Adrenal gland (tissue), 12 donors: ENCODE results near the gene KCNK6. TPM values are rescaled to one million over a fixed set of nuclear protein-coding genes. Genes with fewer than 3 reads are reported as not detected.

Experiments
- DNase-seq, 7 donors: peaks; one replicate each; pipeline ENCODE4 v3.0.0-alpha.2; 2019 to 2020
- H3K27ac ChIP-seq, 5 donors: fragments of 200-600 bp; sonication (generic) in 4 of 5; 1 replicate in 3 of 5; 2 replicates in 2 of 5; pipeline versions ENCODE4 v1.5.1 to v1.8.0; 2016 to 2020; ENCODE audit warnings: mild to moderate bottlenecking in 1 of 5
- H3K27me3 ChIP-seq: fragments of 200-600 bp; 2 replicates; pipeline ENCODE4 v1.8.0; 2021
- H3K36me3 ChIP-seq, 2 donors: fragments of 200-600 bp; replicated peaks in 1 of 2; 1 replicate in 1 of 2; 2 replicates in 1 of 2; pipeline versions ENCODE4 v1.5.1 to v1.8.0; 2018 to 2022
- H3K4me1 ChIP-seq, 2 donors: fragments of 200-600 bp; replicated peaks in 1 of 2; 1 replicate in 1 of 2; 2 replicates in 1 of 2; pipeline versions ENCODE4 v1.5.1 to v1.8.0; 2018 to 2021
- H3K4me3 ChIP-seq, 4 donors: fragments of 200-600 bp; sonication (generic) in 3 of 4; one replicate each; pipeline ENCODE4 v1.5.1; 2016 to 2018
- H3K9me3 ChIP-seq, 3 donors: fragments of 200-600 bp; sonication (generic) in 1 of 3; replicated peaks in 1 of 3; 1 replicate in 2 of 3; 2 replicates in 1 of 3; pipeline versions ENCODE4 v1.5.1 to v1.8.0; 2016 to 2021
- CTCF ChIP-seq, 6 experiments: fragments of 450-650 bp in 4 of 6; fragments of 200-600 bp in 2 of 6; sonication (generic) in 1 of 6; IDR thresholded peaks; 1 replicate in 5 of 6; 2 replicates in 1 of 6; pipeline versions ENCODE4 v1.5.1 to v1.8.0; 2016 to 2021; ENCODE audit warnings: antibody characterized with exemption in 6 of 6, mild to moderate bottlenecking in 2 of 6, moderate library complexity in 1 of 6
- POLR2A ChIP-seq, 2 donors: fragments of 450-650 bp; IDR thresholded peaks; one replicate each; pipeline ENCODE4 v1.6.1; 2017; ENCODE audit warnings: antibody characterized with exemption in 2 of 2, mild to moderate bottlenecking in 2 of 2, moderate library complexity in 1 of 2
- WGBS, 4 donors: extraction: QIAGEN DNeasy Blood & Tissue Kit in 2 of 4; methylation state at CpG; one replicate each; pipeline versions ENCODE4 v1.1.5 to v1.1.7; 2013 to 2017; 5-methylcytosine and 5-hydroxymethylcytosine counted together
- intact Hi-C, 2 donors: fragments of 100-400 bp; cut with DNase I; formaldehyde crosslinking; loops; one replicate each; pipeline versions ENCODE4 v1.14.1 to v1.15.0; 2022 to 2023
- polyA plus RNA-seq, 3 donors: library from polyadenylated mRNA; stranded (reverse); fragments of 200-250 nt in 2 of 3; fragments of 350-450 nt in 1 of 3; fragmentation: Illumina TruSeq in 1 of 3; extraction: RNeasy Lipid Tissue Mini Kit (QIAGEN cat#74804) in 1 of 3; gene quantifications; one replicate each; pipeline ENCODE4 v1.2.3, GENCODE V29; 2013 to 2014
- total RNA-seq, 9 donors: library from RNA; depleted of rRNA in 4 of 9; stranded (reverse); fragments of >200 nt in 4 of 9; fragments of 120-200 nt in 1 of 9; fragmentation: NEBNext Ultra II Directional in 1 of 9; extraction: Animal tissue kit (Norgen Biotek cat#: 25700) in 1 of 9; gene quantifications; one replicate each; pipeline versions ENCODE4 v1.1.0 to v1.2.4, GENCODE V29; 2013 to 2023
- donor health status: healthy with polysubstance abuse.
- donor health status: Bipolar disorder and iron deficiency.
- donor health status: DM: yes; HTN: yes; CAD: no.
- donor health status: DM: no; HTN: no; CAD: no.
- donor health status: DM: no; HTN: no; CAD: no.
- donor health status: DM: yes; HTN: yes; CAD: no.

KCNK6 gene
- total and polyA plus RNA-seq, 12 donors, result 1.2 to 6.0 (median 4.0) TPM

- intact Hi-C loops, result no loop called here
- peak in 1 of 7 donors; percentile 31 for DNase-seq
These were observed 35.2 kb upstream of the KCNK6 start for GRCh38 chr19:38284422-38284821.

DNA sequence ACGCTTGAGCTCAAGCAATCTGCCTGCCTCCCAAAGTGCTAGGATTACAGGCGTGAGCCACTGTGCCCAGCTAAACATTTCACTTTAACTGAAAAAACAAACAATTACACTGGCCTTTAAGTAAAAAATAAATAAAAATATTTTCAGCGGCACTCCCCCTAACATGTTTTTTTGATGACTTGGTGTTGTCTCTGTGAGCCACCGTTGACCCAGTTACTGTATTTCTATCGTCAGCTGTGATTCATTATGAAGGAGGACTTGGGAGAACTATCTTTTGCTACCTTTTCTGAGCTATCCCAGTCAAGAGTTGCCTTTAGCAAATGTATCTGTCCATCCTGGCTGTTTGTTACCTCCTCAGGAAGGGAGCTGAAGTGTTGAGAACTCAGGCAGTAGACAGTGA lies 34.1 kb upstream of the KCNK6 start:
- Histone ChIP-seq H3K36me3 (peaks cover 0 to 18% of the 10 kb centered on the region in 2 donors), H3K27ac (no peak overlapping the region), H3K4me3 (no peak overlapping the region), H3K4me1 (peaks cover 0 to 32% of the 10 kb centered on the region in 2 donors), H3K9me3 (no peaks in the 10 kb centered on the region), H3K27me3 (no peaks in the 10 kb centered on the region)
- WGBS, 4 donors, result 58 to 73% (median 64%) methylated on average over 5 of the region's 5 CpGs
- DNase-seq, result no peak
- TF ChIP-seq POLR2A (IDR thresholded peaks at IDR 0.05) (no peak), CTCF (IDR thresholded peaks at IDR 0.05) (no peak)
- intact Hi-C loops, result no loop called here

More at GRCh38 chr19:38284422-38284821, 35.2 kb upstream of the KCNK6 start:
- no peak overlapping the region for H3K4me3 ChIP-seq
- TF ChIP-seq CTCF (IDR thresholded peaks at IDR 0.05), result no peak
- TF ChIP-seq POLR2A (IDR thresholded peaks at IDR 0.05), result no peak
- H3K27ac ChIP-seq, result peak overlapping the region in 2 of 5 donors; percentile 30 to 56
- peaks cover 0 to 8% of the 10 kb centered on the region in 2 donors for H3K36me3 ChIP-seq
- no peaks in the 10 kb centered on the region for H3K27me3 ChIP-seq
- peaks cover 0 to 32% of the 10 kb centered on the region in 2 donors for H3K4me1 ChIP-seq
- WGBS, 4 donors, result 62 to 73% (median 68%) methylated on average over 7 of the region's 7 CpGs
- H3K9me3 ChIP-seq, result no peaks in the 10 kb centered on the region

DNA sequence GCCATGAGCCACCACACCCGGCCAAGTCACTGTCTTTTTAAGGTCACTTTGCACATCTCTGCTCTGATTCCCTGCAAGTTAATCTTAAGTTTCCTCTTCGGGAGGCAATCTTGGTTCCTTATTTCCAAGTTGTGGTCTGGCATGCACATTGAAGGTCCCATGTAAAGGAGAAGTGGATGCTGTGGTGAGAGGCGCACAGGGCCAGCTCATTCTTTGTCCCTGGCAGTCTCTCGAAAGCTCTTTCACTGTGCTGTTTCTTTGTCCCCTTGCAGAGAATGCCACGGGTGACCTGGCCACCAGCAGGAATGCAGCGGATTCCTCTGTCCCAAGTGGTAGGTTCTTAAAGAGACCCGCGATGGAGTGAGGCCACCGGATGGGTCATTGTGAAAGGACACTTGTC lies 32.0 kb upstream of the KCNK6 start:
- Histone ChIP-seq H3K4me3 (no peak overlapping the region), H3K4me1 (peaks cover 0 to 23% of the 10 kb centered on the region in 2 donors), H3K27ac (no peak overlapping the region), H3K9me3 (no peaks in the 10 kb centered on the region), H3K27me3 (no peaks in the 10 kb centered on the region), H3K36me3 (peaks cover 0 to 32% of the 10 kb centered on the region in 2 donors)
- DNase-seq, result peak in 1 of 7 donors; percentile 32
- intact Hi-C loops, result no loop called here
- WGBS, 4 donors, result 70 to 77% (median 72%) methylated on average over 2 to 9 of the region's 9 CpGs
- no peak for TF ChIP-seq POLR2A (IDR thresholded peaks at IDR 0.05)
- TF ChIP-seq CTCF (IDR thresholded peaks at IDR 0.05), result no peak

GRCh38 chr19:38288123-38288855 lies 31.4 kb upstream of the KCNK6 start:
- Histone ChIP-seq H3K9me3 (no peaks in the 10 kb centered on the region), H3K36me3 (peaks cover 0 to 32% of the 10 kb centered on the region in 2 donors), H3K27me3 (no peaks in the 10 kb centered on the region), H3K27ac (no peak overlapping the region), H3K4me1 (peaks cover 0 to 22% of the 10 kb centered on the region in 2 donors), H3K4me3 (no peak overlapping the region)
- DNase-seq, result no peak
- intact Hi-C loops, result no loop called here
- 79 to 87% (median 84%) methylated on average over 9 to 16 of the region's 16 CpGs for WGBS, 4 donors
- TF ChIP-seq POLR2A (IDR thresholded peaks at IDR 0.05) (no peak), CTCF (IDR thresholded peaks at IDR 0.05) (no peak)
